ENCODE results near the gene AQR. TPM values are rescaled to one million over a fixed set of nuclear protein-coding genes. Genes with fewer than 3 reads are reported as not detected.
A peak's percentile ranks its signal among the peaks of the same experiment; 100 is the strongest.

The AQR gene
- 43.3 and 44.9 TPM in 2 replicates for total RNA-seq
- long read RNA-seq, partial matches to known transcripts = 33 of 55 reads
- long read RNA-seq, other reads (novel, unspliced or antisense) = 18 of 55 reads

DNA sequence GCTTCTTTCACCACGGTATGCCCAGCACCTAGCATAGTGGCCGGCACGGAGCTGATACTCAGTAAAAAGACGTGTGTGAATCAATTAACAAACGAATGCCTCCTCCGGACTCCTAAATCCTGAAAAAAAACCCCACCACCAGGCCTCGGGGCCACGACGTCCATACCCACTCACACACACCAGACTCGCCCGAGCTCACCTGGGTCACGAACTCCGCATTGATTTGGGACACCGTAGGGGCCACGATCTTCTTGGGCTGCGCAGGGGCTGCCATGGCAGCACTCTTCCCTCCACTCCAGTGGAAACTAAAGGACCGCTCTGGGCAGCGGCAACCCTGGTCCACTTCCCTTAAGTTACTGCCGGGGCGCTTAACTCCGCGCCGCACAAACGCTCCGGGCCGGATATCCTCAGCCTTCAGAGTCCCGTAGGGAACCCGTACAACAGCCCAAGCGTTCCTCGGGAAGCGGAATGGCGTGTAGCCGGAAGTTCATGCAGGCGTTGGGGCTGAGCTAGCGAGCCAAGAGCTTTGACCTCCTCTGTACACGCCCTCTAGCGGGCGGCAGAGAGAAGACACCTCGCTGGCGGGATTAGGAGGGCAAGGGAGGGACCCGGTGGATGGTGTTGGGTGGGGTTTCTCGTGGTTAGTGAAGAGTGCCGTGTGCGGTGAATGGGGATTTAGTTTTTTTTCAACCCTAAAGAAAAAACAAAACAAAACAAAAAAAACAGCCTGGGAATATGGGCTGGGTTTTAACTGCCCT is at the start of gene AQR:
TSS of gene AQR (minus strand) at position 403 of the 758 bp plus-strand sequence. CDS start at position 274, 129 bp downstream.
- peak; percentile 77 for DNase-seq (ENCODE audit: low spot score, unreplicated experiment)
- H3K4me1 Mint-ChIP-seq (ENCODE audit: low read depth) = peaks cover 17% of the 10 kb centered on the region
- peaks cover 2% of the 10 kb centered on the region for H3K36me3 Mint-ChIP-seq (ENCODE audit: insufficient read depth)
- peak within 1 kb of the TSS; percentile 99 for H3K4me3 Mint-ChIP-seq (ENCODE audit: low read depth)
- peak; percentile 66 for TF ChIP-seq CTCF (IDR thresholded peaks at IDR 0.05; ENCODE audit: unreplicated experiment)
- H3K27ac Mint-ChIP-seq = peak within 1 kb of the TSS; percentile 99
- no peaks in the 10 kb centered on the region for H3K9me3 Mint-ChIP-seq (ENCODE audit: low read depth)
- H3K27me3 Mint-ChIP-seq = no peaks in the 10 kb centered on the region

- Mint-ChIP-seq H3K4me3 (ENCODE audit: low read depth) (no peak overlapping the region), H3K27me3 (no peaks in the 10 kb centered on the region)
Observed at GRCh38 chr15:35014241-35014640, 44.7 kb upstream of the AQR start.

DNA sequence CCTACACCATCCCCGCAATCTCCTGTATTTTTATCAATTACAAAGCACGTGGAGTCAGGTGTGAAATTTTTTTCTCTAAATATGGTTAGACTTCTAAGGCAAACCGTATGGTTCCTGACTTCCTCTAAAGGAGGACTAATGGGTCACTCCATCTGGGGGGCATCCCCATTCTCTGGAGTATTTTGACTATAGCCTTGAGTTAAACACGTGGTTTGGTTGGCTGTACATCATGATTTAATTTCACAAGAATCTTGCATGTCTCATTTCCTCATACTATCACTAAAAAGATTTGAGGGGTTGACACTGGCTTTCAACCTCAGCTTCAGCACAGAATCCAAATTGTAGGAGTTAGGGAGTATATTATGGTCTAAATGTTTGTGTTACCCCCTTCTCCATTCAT is 43.8 kb upstream of the AQR start:
- Mint-ChIP-seq H3K9me3 (ENCODE audit: low read depth) (no peaks in the 10 kb centered on the region), H3K36me3 (ENCODE audit: insufficient read depth) (no peaks in the 10 kb centered on the region), H3K4me1 (ENCODE audit: low read depth) (peaks cover 1% of the 10 kb centered on the region), H3K27me3 (no peaks in the 10 kb centered on the region), H3K27ac (no peak overlapping the region), H3K4me3 (ENCODE audit: low read depth) (no peak overlapping the region)
- TF ChIP-seq CTCF (IDR thresholded peaks at IDR 0.05; ENCODE audit: unreplicated experiment) = no peak
- no peak for DNase-seq (ENCODE audit: low spot score, unreplicated experiment)

More at GRCh38 chr15:35014241-35014640, 44.7 kb upstream of the AQR start:
- H3K9me3 Mint-ChIP-seq (ENCODE audit: low read depth) = no peaks in the 10 kb centered on the region
- peaks cover 1% of the 10 kb centered on the region for H3K4me1 Mint-ChIP-seq (ENCODE audit: low read depth)
- no peak for DNase-seq (ENCODE audit: low spot score, unreplicated experiment)
- TF ChIP-seq CTCF (IDR thresholded peaks at IDR 0.05; ENCODE audit: unreplicated experiment) = no peak
- no peak overlapping the region for H3K27ac Mint-ChIP-seq
- H3K36me3 Mint-ChIP-seq (ENCODE audit: insufficient read depth) = no peaks in the 10 kb centered on the region

DNA sequence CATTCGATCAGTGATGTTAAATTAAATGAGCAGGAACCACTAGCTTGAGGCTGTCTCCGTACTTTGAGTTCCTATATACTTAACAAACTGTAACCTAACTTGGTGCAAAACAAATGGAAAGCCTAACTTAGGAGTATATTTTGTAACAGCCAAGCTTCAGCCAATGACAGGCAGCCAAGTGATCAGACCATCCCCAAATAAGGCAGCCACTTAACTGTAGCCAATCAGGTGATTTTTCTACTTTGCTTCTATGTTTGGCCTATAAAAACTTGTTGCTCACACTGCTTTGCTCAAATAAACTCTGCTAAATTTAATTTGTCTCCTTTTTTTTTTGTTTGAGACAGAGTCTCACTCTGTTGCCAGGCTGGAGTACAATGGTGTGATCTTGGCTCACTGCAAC is 37.9 kb upstream of the AQR start:
- TF ChIP-seq CTCF (IDR thresholded peaks at IDR 0.05; ENCODE audit: unreplicated experiment) = no peak
- Mint-ChIP-seq H3K4me3 (ENCODE audit: low read depth) (no peak overlapping the region), H3K27me3 (no peaks in the 10 kb centered on the region), H3K9me3 (ENCODE audit: low read depth) (no peaks in the 10 kb centered on the region), H3K27ac (no peak overlapping the region), H3K36me3 (ENCODE audit: insufficient read depth) (no peaks in the 10 kb centered on the region), H3K4me1 (ENCODE audit: low read depth) (no peaks in the 10 kb centered on the region)
- DNase-seq (ENCODE audit: low spot score, unreplicated experiment) = no peak

DNA sequence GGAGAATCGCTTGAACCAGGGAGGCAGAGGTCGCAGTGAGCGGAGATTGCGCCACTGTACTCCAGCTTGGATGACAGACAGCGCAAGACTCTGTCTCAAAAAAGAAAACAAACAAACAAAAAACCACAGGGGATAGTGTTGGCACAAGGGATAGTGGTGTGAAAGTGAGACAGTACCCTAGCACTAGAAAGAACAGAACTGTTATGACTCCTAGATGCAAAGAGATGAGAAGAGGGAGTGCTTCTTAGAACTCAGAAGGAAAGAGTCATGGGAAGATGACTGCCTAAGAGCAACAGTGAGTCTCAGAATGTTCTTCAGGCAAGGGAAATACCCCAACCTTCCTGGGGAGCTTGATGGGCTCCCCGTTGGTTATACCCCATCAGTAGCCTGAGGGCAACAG is 36.4 kb upstream of the AQR start:
- H3K36me3 Mint-ChIP-seq (ENCODE audit: insufficient read depth) = no peaks in the 10 kb centered on the region
- H3K4me3 Mint-ChIP-seq (ENCODE audit: low read depth) = no peak overlapping the region

More for the DNA sequence above, 36.4 kb upstream of the AQR start:
- TF ChIP-seq CTCF (IDR thresholded peaks at IDR 0.05; ENCODE audit: unreplicated experiment) = no peak
- no peak for DNase-seq (ENCODE audit: low spot score, unreplicated experiment)
- Mint-ChIP-seq H3K27me3 (no peaks in the 10 kb centered on the region), H3K27ac (no peak overlapping the region), H3K4me1 (ENCODE audit: low read depth) (no peaks in the 10 kb centered on the region), H3K9me3 (ENCODE audit: low read depth) (no peaks in the 10 kb centered on the region)
